OCI-LY1 (cell line): Measurements from ENCODE around the gene MX2.

ENCODE experiments used
- CTCF ChIP-seq: fragments of 200-600 bp; sonication (generic), shearing (Covaris generic); IDR thresholded peaks from 2 replicates; pipeline ENCODE4 v1.5.1; 2017; ENCODE audit warnings: mild to moderate bottlenecking, antibody characterized with exemption, low read length, moderate library complexity, mixed read lengths
- EZH2 ChIP-seq: fragments of 200-600 bp; sonication (generic), shearing (Covaris generic); IDR thresholded peaks from 2 replicates; pipeline ENCODE4 v1.8.0; 2017; ENCODE audit warnings: borderline replicate concordance, mixed run types, mild to moderate bottlenecking, antibody characterized with exemption, low read length, moderate library complexity, mixed read lengths

GRCh38 chr21:41428847-41429246 is 67.0 kb downstream of the MX2 start:
- no peak for TF ChIP-seq CTCF
- TF ChIP-seq EZH2 = no peak
